HG02943 (cell line): Measurements from ENCODE around the gene TFDP1.
"Not testable (repeated sequence)": the region's sequence is repeated elsewhere in the genome, so short reads cannot be mapped to it uniquely, and the experiment has no call there.

Source experiments
- ATAC-seq: cut with Tn5 transposase; IDR thresholded peaks from one replicate; pipeline ENCODE4 v1.9.1; 2021; ENCODE audit warnings: mild to moderate bottlenecking, low read depth, moderate library complexity; ENCODE audit not compliant: unreplicated experiment

TFDP1 gene

GRCh38 chr13:113610266-113610665 is 25.7 kb downstream of the TFDP1 start:
- ATAC-seq = no peak

- ATAC-seq = no peak
These were observed 27.4 kb downstream of the TFDP1 start for GRCh38 chr13:113611996-113612395.

- ATAC-seq = no peak
These were observed 28.1 kb downstream of the TFDP1 start for GRCh38 chr13:113612607-113613006.

- ATAC-seq = no peak
These were observed 29.3 kb downstream of the TFDP1 start for GRCh38 chr13:113613789-113614379.

- no peak for ATAC-seq
These were observed 31.8 kb downstream of the TFDP1 start for GRCh38 chr13:113616281-113616906.

GRCh38 chr13:113616991-113617749 is 32.6 kb downstream of the TFDP1 start:
- ATAC-seq = no peak

GRCh38 chr13:113617961-113618360 is 33.4 kb downstream of the TFDP1 start:
- ATAC-seq = no peak

- no peak for ATAC-seq
These were observed 33.9 kb downstream of the TFDP1 start for GRCh38 chr13:113618455-113618854.

- ATAC-seq = no peak
These were observed 35.7 kb downstream of the TFDP1 start for GRCh38 chr13:113620036-113620796.

- no peak for ATAC-seq
These were observed 36.5 kb downstream of the TFDP1 start for GRCh38 chr13:113621046-113621445.

- not testable (repeated sequence) for ATAC-seq
These were observed 36.9 kb downstream of the TFDP1 start for GRCh38 chr13:113621498-113621897.

GRCh38 chr13:113621986-113622550 is 37.5 kb downstream of the TFDP1 start:
- not testable (repeated sequence) for ATAC-seq

- ATAC-seq = no peak
These were observed 38.4 kb downstream of the TFDP1 start for GRCh38 chr13:113622791-113623490.

- no peak for ATAC-seq
These were observed 39.1 kb downstream of the TFDP1 start for GRCh38 chr13:113623491-113624234.

- ATAC-seq = no peak
These were observed 39.7 kb downstream of the TFDP1 start for GRCh38 chr13:113624235-113624587.

- not testable (repeated sequence) for ATAC-seq
These were observed 40.2 kb downstream of the TFDP1 start for GRCh38 chr13:113624640-113625304.

GRCh38 chr13:113625965-113626721 is 41.6 kb downstream of the TFDP1 start:
- no peak for ATAC-seq

GRCh38 chr13:113627136-113627535 is 42.6 kb downstream of the TFDP1 start:
- no peak for ATAC-seq
